ENCODE measurements around the gene PRDX5.

Gene PRDX5

GRCh38 chr11:64299847-64300648 is 17.9 kb upstream of the PRDX5 start, which contains the start of gene CATSPERZ:
CATSPERZ (plus strand) TSS chr11:64300358; CDS start chr11:64300411, 53 bp downstream.
- ChIA-PET POLR2A (ENCODE audit: low non-redundant PET) (interaction anchor here (1.0 kb wide), 1 partner anchor 94 kb away, joined by 3 read pairs; the partner anchor contains the start of gene FERMT3), CTCF (interaction anchor here (0.5 to 3.0 kb wide), 21 partner anchors 11 to 197 kb away, joined by 3 to 30 read pairs (median 5); partner anchors contain the start of genes BAD, FERMT3, NUDT22 and PLCB3)
- no peak for DNase-seq (ENCODE audit: low spot score)
- TF ChIP-seq CTCF (conservative IDR thresholded peaks at IDR 0.05; ENCODE audit: low read depth), result no peak
- H3K27ac ChIP-seq, result peak within 1 kb of the TSS; percentile 100

GRCh38 chr11:64303109-64304031 is 14.6 kb upstream of the PRDX5 start:
- TF ChIP-seq CTCF (conservative IDR thresholded peaks at IDR 0.05; ENCODE audit: low read depth), result no peak
- ChIA-PET CTCF (interaction anchor here (0.5 to 3.0 kb wide), 8 partner anchors 8 to 247 kb away, joined by 3 to 30 read pairs (median 4); partner anchors contain the start of genes PLCB3 and STIP1), POLR2A (ENCODE audit: low non-redundant PET) (interaction anchor here (0.6 kb wide), 1 partner anchor 58 kb away, joined by 6 read pairs; no protein-coding TSS in a partner anchor)
- H3K27ac ChIP-seq, result peak overlapping the region; percentile 100
- DNase-seq (ENCODE audit: low spot score), result no peak

- DNase-seq (ENCODE audit: low spot score), result no peak
- peak overlapping the region; percentile 100 for H3K27ac ChIP-seq
- TF ChIP-seq CTCF (conservative IDR thresholded peaks at IDR 0.05; ENCODE audit: low read depth), result no peak
These were observed 13.9 kb upstream of the PRDX5 start for GRCh38 chr11:64304032-64304315.

GRCh38 chr11:64304316-64305072 is 13.4 kb upstream of the PRDX5 start:
- peak; percentile 66 for DNase-seq (ENCODE audit: low spot score)
- CTCF ChIA-PET, result interaction anchor here (0.6 to 1.3 kb wide), 9 partner anchors 9 to 118 kb away, joined by 3 to 5 read pairs (median 4); partner anchors contain the start of genes PLCB3 and STIP1
- peak; percentile 85 for TF ChIP-seq CTCF (conservative IDR thresholded peaks at IDR 0.05; ENCODE audit: low read depth)
- H3K27ac ChIP-seq, result peak overlapping the region; percentile 100
- POLR2A ChIA-PET (ENCODE audit: low non-redundant PET), result interaction anchor here (0.5 to 2.0 kb wide), 3 partner anchors 13 to 85 kb away, joined by 3 to 9 read pairs (median 3); partner anchors contain the start of genes PRDX5 and TRMT112

More at GRCh38 chr11:64304032-64304315, 13.9 kb upstream of the PRDX5 start:
- POLR2A ChIA-PET (ENCODE audit: low non-redundant PET), result no interaction called here
- CTCF ChIA-PET, result interaction anchor here (0.5 to 1.3 kb wide), 6 partner anchors 9 to 246 kb away, joined by 3 to 5 read pairs (median 4); partner anchors contain the start of genes PLCB3 and STIP1

- TF ChIP-seq CTCF (conservative IDR thresholded peaks at IDR 0.05; ENCODE audit: low read depth), result no peak
- H3K27ac ChIP-seq, result peak within 1 kb of the TSS; percentile 100
- DNase-seq (ENCODE audit: low spot score), result peak; percentile 98
- CTCF ChIA-PET, result interaction anchor here (0.6 to 1.3 kb wide), 5 partner anchors 16 to 101 kb away, joined by 3 to 5 read pairs (median 4); no protein-coding TSS in a partner anchor
- POLR2A ChIA-PET (ENCODE audit: low non-redundant PET), result interaction anchor here (0.5 to 2.0 kb wide), 2 partner anchors 13 to 84 kb away, joined by 3 to 9 read pairs; partner anchors contain the start of genes PRDX5 and TRMT112
These were observed 12.7 kb upstream of the PRDX5 start, which contains the start of gene ESRRA for GRCh38 chr11:64305075-64305690. ESRRA (plus strand) TSS chr11:64305524; CDS start chr11:64307180, 1,656 bp downstream.

All from RWPE1 (cell line).